ENCODE results near the gene CYP2S1. TPM values are rescaled to one million over a fixed set of nuclear protein-coding genes. Genes with fewer than 3 reads are reported as not detected.

Gene CYP2S1
- total RNA-seq, 4 donors from 2014 or later = 4.1 to 147 (median 67.1) TPM

GRCh38 chr19:41193430-41194156, 574 bp downstream of the CYP2S1 start:
- Histone ChIP-seq H3K4me3 (peak overlapping the region in 3 of 4 donors; percentile 16 to 70 (median 52)), H3K4me1 (peaks cover 0 to 18% (median 0%) of the 10 kb centered on the region in 4 donors), H3K27me3 (no peaks in the 10 kb centered on the region), H3K9me3 (no peaks in the 10 kb centered on the region), H3K36me3 (peaks cover 0 to 4% (median 0%) of the 10 kb centered on the region in 3 donors), H3K27ac (peak overlapping the region in 3 of 4 donors; percentile 60 to 72 (median 67))
- no peak for TF ChIP-seq CTCF (IDR thresholded peaks at IDR 0.05)
- no peak for TF ChIP-seq POLR2A (IDR thresholded peaks at IDR 0.05)
- no peak for DNase-seq

- Histone ChIP-seq H3K9me3 (no peaks in the 10 kb centered on the region), H3K27me3 (no peaks in the 10 kb centered on the region), H3K36me3 (peaks cover 0 to 7% (median 0%) of the 10 kb centered on the region in 3 donors), H3K4me1 (peaks cover 0 to 18% (median 0%) of the 10 kb centered on the region in 4 donors), H3K4me3 (peak overlapping the region in 2 of 4 donors; percentile 52 to 70), H3K27ac (peak overlapping the region in 1 of 4 donors; percentile 72)
- no peak for DNase-seq
- no peak for TF ChIP-seq CTCF (IDR thresholded peaks at IDR 0.05)
- TF ChIP-seq POLR2A (IDR thresholded peaks at IDR 0.05) = no peak
Observed at GRCh38 chr19:41194157-41194552, 1.1 kb downstream of the CYP2S1 start.

GRCh38 chr19:41195675-41196497, 2.9 kb downstream of the CYP2S1 start:
- no peaks in the 10 kb centered on the region for H3K9me3 ChIP-seq
- DNase-seq = no peak
- H3K36me3 ChIP-seq = peaks cover 0 to 7% (median 0%) of the 10 kb centered on the region in 3 donors
- H3K4me3 ChIP-seq = peak overlapping the region in 1 of 4 donors; percentile 70
- no peak for TF ChIP-seq CTCF (IDR thresholded peaks at IDR 0.05)
- TF ChIP-seq POLR2A (IDR thresholded peaks at IDR 0.05) = no peak
- H3K27me3 ChIP-seq = no peaks in the 10 kb centered on the region
- H3K27ac ChIP-seq = no peak overlapping the region
- peaks cover 0 to 18% (median 0%) of the 10 kb centered on the region in 4 donors for H3K4me1 ChIP-seq

- H3K27me3 ChIP-seq = no peaks in the 10 kb centered on the region
- peaks cover 0 to 5% (median 0%) of the 10 kb centered on the region in 4 donors for H3K4me1 ChIP-seq
- DNase-seq = no peak
- TF ChIP-seq POLR2A (IDR thresholded peaks at IDR 0.05) (no peak), CTCF (IDR thresholded peaks at IDR 0.05) (no peak)
- H3K4me3 ChIP-seq = no peak overlapping the region
- H3K36me3 ChIP-seq = peaks cover 0 to 22% (median 0%) of the 10 kb centered on the region in 3 donors
- no peak overlapping the region for H3K27ac ChIP-seq
- no peaks in the 10 kb centered on the region for H3K9me3 ChIP-seq
Observed at GRCh38 chr19:41198559-41198958, 5.5 kb downstream of the CYP2S1 start.

- no peak for TF ChIP-seq CTCF (IDR thresholded peaks at IDR 0.05)
- no peak for TF ChIP-seq POLR2A (IDR thresholded peaks at IDR 0.05)
- Histone ChIP-seq H3K9me3 (no peaks in the 10 kb centered on the region), H3K36me3 (peaks cover 0 to 38% (median 0%) of the 10 kb centered on the region in 3 donors), H3K4me1 (no peaks in the 10 kb centered on the region), H3K27me3 (no peaks in the 10 kb centered on the region), H3K27ac (no peak overlapping the region), H3K4me3 (no peak overlapping the region)
- no peak for DNase-seq
Observed at GRCh38 chr19:41203371-41203770, 10.4 kb downstream of the CYP2S1 start.

Data from Peyer's patch (tissue), 4 donors.